CD14-positive monocyte (primary cell): ENCODE measurements around the gene KRTAP10-5. TPM values are rescaled to one million over a fixed set of nuclear protein-coding genes. Genes with fewer than 3 reads are reported as not detected.

Experiments used
- DNase-seq, 3 donors: peaks; one replicate each; pipeline ENCODE4 v3.0.0-alpha.2; 2011 to 2022
- H2AFZ ChIP-seq: 2 replicates; pipeline ENCODE4 v1.6.0; 2012; ENCODE audit warnings: mild to moderate bottlenecking, low read depth, low read length, inconsistent platforms; ENCODE audit not compliant: insufficient read depth, poor library complexity, severe bottlenecking
- H3K27ac ChIP-seq, 2 donors: 1 replicate in 1 of 2; 2 replicates in 1 of 2; pipeline ENCODE4 v1.5.1; 2012 to 2013; ENCODE audit warnings: low read length in 2 of 2, control low read depth in 1 of 2, inconsistent platforms in 1 of 2, low read depth in 1 of 2, mild to moderate bottlenecking in 1 of 2
- H3K27me3 ChIP-seq, 2 donors: one replicate each; pipeline versions ENCODE4 v1.6.0 to v1.6.1; 2011 to 2013; ENCODE audit warnings: low read length in 2 of 2; ENCODE audit not compliant: control insufficient read depth in 2 of 2, insufficient read depth in 2 of 2
- H3K36me3 ChIP-seq, 2 donors: replicated peaks in 1 of 2; 1 replicate in 1 of 2; 2 replicates in 1 of 2; pipeline versions ENCODE4 v1.5.1 to v1.6.1; 2012 to 2013; ENCODE audit warnings: low read length in 2 of 2, control low read depth in 1 of 2, inconsistent platforms in 1 of 2, mild to moderate bottlenecking in 1 of 2; ENCODE audit not compliant: insufficient read depth in 2 of 2, control insufficient read depth in 1 of 2
- H3K4me1 ChIP-seq, 2 donors: 1 replicate in 1 of 2; 2 replicates in 1 of 2; pipeline versions ENCODE4 v1.5.1 to v1.6.1; 2012 to 2013; ENCODE audit warnings: low read length in 2 of 2, control low read depth in 1 of 2, inconsistent platforms in 1 of 2, mild to moderate bottlenecking in 1 of 2, moderate library complexity in 1 of 2; ENCODE audit not compliant: insufficient read depth in 2 of 2, control insufficient read depth in 1 of 2
- H3K4me2 ChIP-seq: replicated peaks from 2 replicates; pipeline ENCODE3; 2012; ENCODE audit warnings: low read length, moderate library complexity, mild to moderate bottlenecking; ENCODE audit not compliant: poor library complexity, severe bottlenecking; ENCODE audit errors: extremely low read depth
- H3K4me3 ChIP-seq, 3 experiments: fragments of 200-600 bp in 1 of 3; sonication (generic) in 1 of 3; replicated peaks in 1 of 3; 1 replicate in 2 of 3; 2 replicates in 1 of 3; pipeline ENCODE4 v1.5.1; 2011 to 2013; ENCODE audit warnings: low read length in 3 of 3, mild to moderate bottlenecking in 3 of 3, control low read depth in 2 of 3, low read depth in 2 of 3, inconsistent platforms in 1 of 3, moderate library complexity in 1 of 3
- H3K79me2 ChIP-seq: 2 replicates; pipeline ENCODE4 v1.6.0; 2012; ENCODE audit warnings: mild to moderate bottlenecking, control low read depth, inconsistent platforms, low read length, moderate library complexity; ENCODE audit not compliant: insufficient read depth
- H3K9ac ChIP-seq: 2 replicates; pipeline ENCODE4 v1.6.0; 2017; ENCODE audit warnings: low read length, mild to moderate bottlenecking; ENCODE audit not compliant: insufficient read depth, poor library complexity, severe bottlenecking
- H3K9me3 ChIP-seq, 2 donors: replicated peaks in 1 of 2; 1 replicate in 1 of 2; 2 replicates in 1 of 2; pipeline versions ENCODE4 v1.5.1 to v1.6.1; 2012 to 2013; ENCODE audit warnings: low read length in 2 of 2, control low read depth in 1 of 2; ENCODE audit not compliant: control insufficient read depth in 1 of 2, insufficient read depth in 1 of 2
- H4K20me1 ChIP-seq: 2 replicates; pipeline ENCODE4 v1.6.0; 2012; ENCODE audit warnings: mild to moderate bottlenecking, low read length, control low read depth, moderate library complexity; ENCODE audit not compliant: insufficient read depth
- H3K27ac Mint-ChIP-seq, 7 donors: one replicate each; pipeline ENCODE4 v1.8.0; 2020; ENCODE audit warnings: mild to moderate bottlenecking in 7 of 7, mixed read lengths in 7 of 7, moderate library complexity in 6 of 7, inconsistent platforms in 2 of 7
- H3K27me3 Mint-ChIP-seq, 3 donors: one replicate each; pipeline ENCODE4 v1.8.0; 2021 to 2022; ENCODE audit warnings: low read depth in 3 of 3, mild to moderate bottlenecking in 3 of 3, mixed read lengths in 3 of 3, moderate library complexity in 3 of 3, inconsistent platforms in 1 of 3
- H3K36me3 Mint-ChIP-seq, 2 donors: one replicate each; pipeline ENCODE4 v1.8.0; 2020; ENCODE audit warnings: mixed read lengths in 2 of 2, inconsistent platforms in 1 of 2, mild to moderate bottlenecking in 1 of 2
- H3K4me1 Mint-ChIP-seq: one replicate; pipeline ENCODE4 v1.8.0; 2020; ENCODE audit warnings: mild to moderate bottlenecking, mixed read lengths
- H3K4me3 Mint-ChIP-seq, 2 donors: one replicate each; pipeline ENCODE4 v1.8.0; 2020; ENCODE audit warnings: mild to moderate bottlenecking in 2 of 2, mixed read lengths in 2 of 2, moderate library complexity in 1 of 2
- H3K9me3 Mint-ChIP-seq, 7 donors: one replicate each; pipeline ENCODE4 v1.8.0; 2020 to 2022; ENCODE audit warnings: mixed read lengths in 7 of 7, mild to moderate bottlenecking in 6 of 7, moderate library complexity in 6 of 7, inconsistent platforms in 2 of 7
- WGBS: methylation state at CpG from one replicate; pipeline ENCODE4 v1.1.5; 2013; ENCODE audit warnings: missing lambda C conversion rate; ENCODE audit not compliant: insufficient coverage; 5-methylcytosine and 5-hydroxymethylcytosine counted together
- intact Hi-C, 2 donors: fragments of 100-400 bp; cut with micrococcal nuclease; formaldehyde crosslinking; loops; one replicate each; pipeline versions ENCODE4 v1.15.0 to v1.15.1; 2023
- polyA plus RNA-seq, 3 donors: library from polyadenylated mRNA; depleted of rRNA in 1 of 3; unstranded in 2 of 3; stranded (reverse) in 1 of 3; fragments of 300-500 nt in 2 of 3; fragments of >200 nt in 1 of 3; fragmentation: Illumina TruSeq in 2 of 3; gene quantifications; 1 replicate in 2 of 3; 2 replicates in 1 of 3; pipeline ENCODE4 v1.2.3, GENCODE V29; 2012 to 2021
- TF ChIP-seq, protein P1 (sequence below): fragments of 200-600 bp; IDR thresholded peaks from one replicate; pipeline ENCODE4 v1.8.0; 2022; ENCODE audit warnings: antibody characterized with exemption, mild to moderate bottlenecking

Gene KRTAP10-5
- polyA plus RNA-seq, 3 donors: not detected

DNA sequence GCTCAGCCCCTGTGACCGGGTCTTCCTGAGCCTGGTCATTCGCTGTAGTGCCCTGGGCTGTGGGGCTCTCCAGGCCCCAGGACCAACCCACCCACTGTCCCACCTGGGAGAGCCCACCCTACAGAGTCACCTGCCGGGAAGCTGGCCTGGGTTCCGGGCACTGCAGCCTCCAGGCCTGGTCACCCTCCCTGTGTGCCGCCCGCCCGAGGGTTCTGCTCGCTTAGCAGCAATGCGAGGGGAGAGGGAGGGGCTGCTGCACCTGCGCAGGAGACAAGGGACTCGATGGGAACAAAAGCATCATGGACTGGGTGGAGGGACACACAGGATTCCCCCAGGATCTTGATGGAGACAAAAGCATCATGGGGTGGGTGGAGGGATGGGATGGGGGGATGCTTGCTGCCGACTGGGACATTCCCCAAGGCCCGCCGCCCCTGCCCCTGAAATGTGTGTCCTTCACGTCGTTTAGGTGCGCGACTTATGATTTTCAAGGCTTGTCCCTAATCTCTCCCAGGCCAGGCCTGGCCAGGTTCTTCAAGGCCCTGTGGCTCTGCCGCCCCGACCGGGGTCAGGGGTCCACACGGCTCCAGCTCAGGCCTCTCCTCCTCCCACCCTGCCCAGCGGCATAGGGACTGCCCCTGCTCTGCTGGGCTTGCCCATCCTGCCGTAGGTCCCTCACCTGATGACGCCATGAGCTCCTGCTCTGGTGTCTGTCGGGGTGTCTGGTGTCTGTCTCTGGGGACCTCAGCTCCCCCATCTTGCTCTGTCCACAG, 33.2 kb upstream of the KRTAP10-5 start:
- Histone ChIP-seq H3K36me3 (no peaks in the 10 kb centered on the region), H3K9me3 (peaks cover 19 to 25% of the 10 kb centered on the region in 2 donors), H3K79me2 (no peaks in the 10 kb centered on the region), H2AFZ (no peak overlapping the region), H4K20me1 (no peaks in the 10 kb centered on the region), H3K4me3 (no peak overlapping the region), H3K4me1 (no peaks in the 10 kb centered on the region), H3K9ac (no peak overlapping the region), H3K27me3 (no peaks in the 10 kb centered on the region), H3K27ac (no peak overlapping the region), H3K4me2 (no peak overlapping the region)
- Mint-ChIP-seq H3K27ac (no peak overlapping the region), H3K4me1 (peaks cover 7% of the 10 kb centered on the region), H3K27me3 (peaks cover 0 to 8% (median 3%) of the 10 kb centered on the region in 3 donors), H3K36me3 (no peaks in the 10 kb centered on the region), H3K4me3 (no peak overlapping the region), H3K9me3 (peaks cover 20 to 38% (median 32%) of the 10 kb centered on the region in 7 donors)
- no peak for DNase-seq
- intact Hi-C loops: no loop called here
- TF ChIP-seq, protein P1, sequence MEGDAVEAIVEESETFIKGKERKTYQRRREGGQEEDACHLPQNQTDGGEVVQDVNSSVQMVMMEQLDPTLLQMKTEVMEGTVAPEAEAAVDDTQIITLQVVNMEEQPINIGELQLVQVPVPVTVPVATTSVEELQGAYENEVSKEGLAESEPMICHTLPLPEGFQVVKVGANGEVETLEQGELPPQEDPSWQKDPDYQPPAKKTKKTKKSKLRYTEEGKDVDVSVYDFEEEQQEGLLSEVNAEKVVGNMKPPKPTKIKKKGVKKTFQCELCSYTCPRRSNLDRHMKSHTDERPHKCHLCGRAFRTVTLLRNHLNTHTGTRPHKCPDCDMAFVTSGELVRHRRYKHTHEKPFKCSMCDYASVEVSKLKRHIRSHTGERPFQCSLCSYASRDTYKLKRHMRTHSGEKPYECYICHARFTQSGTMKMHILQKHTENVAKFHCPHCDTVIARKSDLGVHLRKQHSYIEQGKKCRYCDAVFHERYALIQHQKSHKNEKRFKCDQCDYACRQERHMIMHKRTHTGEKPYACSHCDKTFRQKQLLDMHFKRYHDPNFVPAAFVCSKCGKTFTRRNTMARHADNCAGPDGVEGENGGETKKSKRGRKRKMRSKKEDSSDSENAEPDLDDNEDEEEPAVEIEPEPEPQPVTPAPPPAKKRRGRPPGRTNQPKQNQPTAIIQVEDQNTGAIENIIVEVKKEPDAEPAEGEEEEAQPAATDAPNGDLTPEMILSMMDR: no peak
- 96% methylated on average over 24 of the region's 26 CpGs for WGBS

DNA sequence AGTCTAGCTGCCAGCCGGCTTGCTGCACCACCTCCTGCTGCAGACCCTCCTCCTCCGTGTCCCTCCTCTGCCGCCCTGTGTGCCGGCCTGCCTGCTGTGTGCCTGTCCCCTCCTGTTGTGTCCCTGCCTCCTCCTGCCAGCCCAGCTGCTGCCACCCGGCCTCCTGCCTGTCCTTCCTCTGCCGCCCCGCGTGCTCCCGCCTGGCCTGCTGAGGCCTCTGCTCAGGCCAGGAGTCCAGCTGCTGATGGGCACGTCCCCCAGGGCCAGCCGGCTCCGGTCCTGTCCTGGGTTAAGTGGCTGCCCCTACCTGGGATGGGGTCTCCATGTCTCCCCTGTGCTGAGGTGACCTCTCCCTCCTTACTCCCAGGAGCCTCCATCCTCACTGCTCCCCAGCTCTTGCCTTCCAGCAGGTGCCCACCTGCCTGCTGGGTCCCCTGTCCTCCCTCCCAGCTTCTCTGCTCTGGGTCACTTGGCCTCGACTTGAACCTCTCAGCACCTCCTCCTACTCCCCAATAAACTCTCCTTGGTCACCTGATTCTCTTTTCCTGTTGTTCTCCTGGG, 32.3 kb upstream of the KRTAP10-5 start:
- H3K9me3 Mint-ChIP-seq: peaks cover 20 to 37% (median 31%) of the 10 kb centered on the region in 7 donors
- H3K27me3 Mint-ChIP-seq: peaks cover 0 to 8% (median 3%) of the 10 kb centered on the region in 3 donors
- H3K79me2 ChIP-seq: no peaks in the 10 kb centered on the region
- no peak overlapping the region for H3K4me3 Mint-ChIP-seq
- no peaks in the 10 kb centered on the region for H3K27me3 ChIP-seq
- no peaks in the 10 kb centered on the region for H4K20me1 ChIP-seq
- no peaks in the 10 kb centered on the region for H3K36me3 ChIP-seq
- no peak overlapping the region for H2AFZ ChIP-seq
- TF ChIP-seq, protein P1: no peak
- H3K9ac ChIP-seq: no peak overlapping the region
- H3K27ac ChIP-seq: no peak overlapping the region
- no peak for DNase-seq
- no peak overlapping the region for H3K27ac Mint-ChIP-seq
- intact Hi-C loops: no loop called here
- peaks cover 19 to 25% of the 10 kb centered on the region in 2 donors for H3K9me3 ChIP-seq
- 93% methylated on average over 12 of the region's 13 CpGs for WGBS
- H3K4me2 ChIP-seq: no peak overlapping the region
- H3K4me1 ChIP-seq: no peaks in the 10 kb centered on the region
- H3K36me3 Mint-ChIP-seq: no peaks in the 10 kb centered on the region
- H3K4me1 Mint-ChIP-seq: no peaks in the 10 kb centered on the region
- no peak overlapping the region for H3K4me3 ChIP-seq
